NB4 (cell line): ENCODE measurements around the gene AOPEP.

Experiments
- CTCF ChIP-seq: IDR thresholded peaks from one replicate; pipeline ENCODE4 v1.5.1; 2012; ENCODE audit warnings: low read depth, low read length
- MYC ChIP-seq: IDR thresholded peaks from 2 replicates; pipeline ENCODE4 v1.6.1; 2011; ENCODE audit warnings: low read depth, low read length
- POLR2A ChIP-seq: IDR thresholded peaks from 2 replicates; pipeline ENCODE4 v1.6.1; 2011; ENCODE audit warnings: mild to moderate bottlenecking; ENCODE audit not compliant: insufficient read length; ENCODE audit errors: extremely low read depth

- TF ChIP-seq CTCF (no peak), POLR2A (no peak), MYC (no peak)
Observed at GRCh38 chr9:94847486-94847885, 121.0 kb downstream of the AOPEP start.
